Fibroblast of the conjunctiva (primary cell): ENCODE measurements around the gene LPIN2.
"Not testable (repeated sequence)": the region's sequence is repeated elsewhere in the genome, so short reads cannot be mapped to it uniquely, and the experiment has no call there.

ENCODE experiments used
- DNase-seq: peaks from one replicate; pipeline ENCODE4 v3.0.0-alpha.2; 2010; ENCODE audit warnings: low read depth

LPIN2 gene, protein sequence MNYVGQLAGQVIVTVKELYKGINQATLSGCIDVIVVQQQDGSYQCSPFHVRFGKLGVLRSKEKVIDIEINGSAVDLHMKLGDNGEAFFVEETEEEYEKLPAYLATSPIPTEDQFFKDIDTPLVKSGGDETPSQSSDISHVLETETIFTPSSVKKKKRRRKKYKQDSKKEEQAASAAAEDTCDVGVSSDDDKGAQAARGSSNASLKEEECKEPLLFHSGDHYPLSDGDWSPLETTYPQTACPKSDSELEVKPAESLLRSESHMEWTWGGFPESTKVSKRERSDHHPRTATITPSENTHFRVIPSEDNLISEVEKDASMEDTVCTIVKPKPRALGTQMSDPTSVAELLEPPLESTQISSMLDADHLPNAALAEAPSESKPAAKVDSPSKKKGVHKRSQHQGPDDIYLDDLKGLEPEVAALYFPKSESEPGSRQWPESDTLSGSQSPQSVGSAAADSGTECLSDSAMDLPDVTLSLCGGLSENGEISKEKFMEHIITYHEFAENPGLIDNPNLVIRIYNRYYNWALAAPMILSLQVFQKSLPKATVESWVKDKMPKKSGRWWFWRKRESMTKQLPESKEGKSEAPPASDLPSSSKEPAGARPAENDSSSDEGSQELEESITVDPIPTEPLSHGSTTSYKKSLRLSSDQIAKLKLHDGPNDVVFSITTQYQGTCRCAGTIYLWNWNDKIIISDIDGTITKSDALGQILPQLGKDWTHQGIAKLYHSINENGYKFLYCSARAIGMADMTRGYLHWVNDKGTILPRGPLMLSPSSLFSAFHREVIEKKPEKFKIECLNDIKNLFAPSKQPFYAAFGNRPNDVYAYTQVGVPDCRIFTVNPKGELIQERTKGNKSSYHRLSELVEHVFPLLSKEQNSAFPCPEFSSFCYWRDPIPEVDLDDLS

DNA sequence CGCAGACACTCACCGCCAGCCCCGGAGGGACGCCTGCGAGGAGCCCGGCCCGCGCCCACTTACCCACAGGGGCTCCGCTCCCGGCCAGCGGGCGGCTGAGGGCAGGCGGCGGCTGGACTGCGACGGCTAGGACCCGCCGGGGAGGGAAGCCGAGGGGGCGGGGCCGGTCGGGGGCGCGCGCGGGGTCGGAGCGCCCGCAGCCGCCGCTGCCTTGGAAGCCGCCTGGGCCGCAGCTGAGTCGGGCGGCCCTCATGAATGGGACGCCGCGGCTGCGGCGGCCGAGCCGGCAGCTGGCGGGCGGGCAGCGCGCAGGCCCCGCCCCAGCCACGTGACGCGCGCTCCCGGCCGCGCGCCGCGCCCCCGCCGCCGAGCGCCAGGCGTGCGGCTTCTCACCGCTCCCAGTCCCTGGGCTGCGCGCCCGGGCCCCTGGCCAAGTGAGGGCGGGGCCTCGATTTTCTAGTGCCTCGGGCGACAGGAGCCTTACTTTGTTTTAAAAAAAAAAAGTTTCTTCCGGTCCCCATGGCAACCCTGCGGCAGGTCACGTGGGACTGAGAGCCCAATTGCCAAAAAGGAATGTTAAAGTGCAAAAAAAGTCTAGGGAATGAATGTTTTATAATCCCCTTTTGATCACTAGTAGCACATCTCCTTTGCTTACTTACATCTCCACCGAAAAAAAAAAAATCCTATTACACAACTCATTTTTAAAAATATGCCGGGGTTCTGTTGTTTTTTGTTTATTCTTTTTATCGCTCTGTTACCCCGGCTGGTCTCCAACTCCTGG lies at the start of gene LPIN2:
Gene LPIN2, minus strand, starts transcription at position 121 of the 781 bp plus-strand sequence. CDS start 52,304 bp downstream, outside the sequence.
- peak; percentile 96 for DNase-seq

DNA sequence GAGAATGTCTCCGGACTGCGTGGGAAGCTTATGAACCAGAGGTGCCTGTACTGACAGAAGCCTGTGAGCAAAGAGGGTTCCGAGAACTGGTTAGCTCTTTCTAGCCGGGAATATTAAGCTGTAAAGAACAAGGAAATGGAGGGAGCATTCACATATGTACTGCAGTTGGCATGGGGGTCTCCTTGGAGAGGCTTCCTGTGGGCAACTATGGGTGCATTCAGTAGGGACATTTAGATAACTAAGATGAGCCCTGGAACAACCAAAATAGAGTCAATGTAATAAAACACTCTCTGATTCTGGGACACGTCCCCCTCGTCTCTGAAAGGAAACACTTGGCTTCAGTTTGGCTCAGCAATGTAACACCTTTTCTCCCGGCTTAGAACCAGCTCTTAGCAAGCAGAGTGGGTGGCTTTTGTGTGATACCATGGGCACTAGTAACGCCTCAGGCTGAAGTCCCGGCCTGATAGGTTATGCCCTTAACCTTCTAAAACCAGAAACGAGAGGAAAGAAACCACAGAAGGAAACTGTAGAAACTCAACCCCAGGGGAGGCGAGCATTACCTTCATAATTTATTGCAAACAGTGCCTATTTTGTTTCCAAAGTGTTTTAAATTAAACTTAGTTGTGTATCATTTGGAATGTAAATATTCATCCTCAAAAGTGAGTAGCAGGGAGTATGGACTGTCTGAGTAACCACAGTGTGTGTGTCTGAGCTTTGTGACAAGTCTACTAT lies 48.8 kb upstream of the LPIN2 start:
- no peak for DNase-seq

DNA sequence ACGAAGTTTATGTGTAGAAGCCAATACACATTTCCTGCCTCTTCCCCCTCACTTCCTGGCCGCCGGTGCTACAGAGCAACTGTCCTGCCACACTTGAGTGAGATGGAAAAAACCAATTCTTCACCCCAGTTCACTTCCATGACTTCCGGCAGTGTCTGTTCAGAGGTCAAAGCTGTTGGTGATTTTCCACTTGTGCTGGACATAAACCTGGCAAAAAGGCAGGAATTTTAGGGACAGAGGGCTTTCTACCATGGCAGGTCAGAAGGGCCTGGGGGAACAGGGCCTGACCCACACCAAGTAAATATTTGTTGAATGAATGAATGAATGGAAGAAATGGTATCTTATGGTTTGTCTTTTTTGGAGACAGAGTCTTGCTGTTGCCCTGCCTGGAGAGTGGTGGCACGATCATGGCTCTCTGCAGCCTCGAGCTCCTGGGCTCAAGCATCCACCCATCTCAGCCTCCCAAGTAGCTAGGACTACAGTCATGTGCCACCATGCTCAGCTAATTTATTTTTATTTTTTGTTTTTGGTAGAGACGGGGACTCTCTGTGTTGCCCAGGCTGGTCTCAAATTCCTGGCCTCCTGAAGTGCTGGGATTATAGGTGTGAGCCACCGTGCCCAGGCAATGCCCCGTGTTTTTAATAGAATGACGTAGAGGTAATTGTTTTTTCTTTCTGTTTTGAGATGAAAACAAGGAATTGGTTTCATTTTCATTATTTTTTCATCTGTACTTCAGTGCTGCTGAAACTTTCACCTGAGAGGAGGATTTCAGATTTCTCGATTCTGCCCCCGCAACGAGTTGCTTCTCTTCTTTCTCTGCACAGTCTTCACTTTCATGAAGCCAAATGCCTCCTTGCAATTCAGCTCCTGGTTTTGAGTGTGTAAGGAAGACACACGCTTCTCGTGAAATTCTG lies 48.0 kb upstream of the LPIN2 start:
- DNase-seq: no peak

DNA sequence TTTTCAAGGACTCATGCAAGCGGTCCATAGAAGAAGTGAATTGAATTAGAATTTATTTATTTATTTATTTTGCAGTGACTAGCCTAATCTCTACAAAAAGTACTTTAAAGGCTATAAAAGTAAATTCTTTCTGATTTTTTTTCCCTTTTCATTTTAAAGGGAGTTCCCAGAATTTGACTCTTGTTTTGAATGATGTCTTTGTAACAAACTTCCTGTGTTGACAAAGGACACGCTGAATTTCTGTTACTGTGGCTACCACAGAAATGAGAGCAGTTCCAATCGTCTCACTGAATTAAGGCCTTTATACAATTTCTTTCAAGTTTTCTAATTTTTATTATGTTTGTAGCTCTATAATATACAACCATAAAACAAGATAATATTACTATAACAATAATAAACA lies 46.3 kb upstream of the LPIN2 start:
- no peak for DNase-seq

DNA sequence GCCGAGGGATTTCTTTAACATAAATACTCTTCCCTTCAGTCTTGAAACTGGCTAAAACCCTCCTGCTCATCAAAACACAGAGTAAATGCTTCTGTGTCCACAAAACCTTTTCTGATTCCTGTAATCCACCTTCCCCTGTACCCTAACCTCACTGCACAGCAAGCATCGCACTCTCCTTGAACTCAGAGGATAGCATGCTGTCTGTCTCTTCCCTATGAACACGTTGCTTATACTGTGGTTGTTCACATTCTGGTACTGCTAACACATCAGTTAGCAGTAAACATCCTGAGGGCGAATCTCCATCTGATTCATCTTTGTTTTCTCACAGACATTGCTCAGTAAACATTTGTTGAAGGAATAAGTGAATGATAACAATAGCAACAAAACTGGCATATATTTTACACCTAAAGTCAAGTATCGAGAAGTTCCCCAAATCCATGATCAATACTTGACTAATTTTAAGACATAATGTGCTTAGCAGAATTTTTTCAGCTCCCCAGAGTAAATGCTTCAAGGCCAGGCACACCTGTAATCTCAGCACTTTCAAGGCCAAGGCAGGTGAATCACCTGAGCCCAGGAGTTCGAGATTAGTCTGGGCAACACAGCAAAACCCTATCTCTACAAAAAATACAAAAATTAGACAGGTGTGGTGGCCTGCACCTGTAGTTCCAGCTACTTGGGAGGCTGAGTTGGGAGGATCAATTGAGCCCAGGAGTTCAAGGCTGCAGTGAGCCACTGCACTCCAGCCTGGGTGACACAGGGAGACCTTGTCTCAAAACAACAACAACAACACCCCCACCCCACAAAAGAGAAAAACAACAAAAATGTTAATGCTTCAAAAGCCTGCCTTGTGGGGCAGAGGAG lies 45.6 kb upstream of the LPIN2 start:
- DNase-seq: no peak

DNA sequence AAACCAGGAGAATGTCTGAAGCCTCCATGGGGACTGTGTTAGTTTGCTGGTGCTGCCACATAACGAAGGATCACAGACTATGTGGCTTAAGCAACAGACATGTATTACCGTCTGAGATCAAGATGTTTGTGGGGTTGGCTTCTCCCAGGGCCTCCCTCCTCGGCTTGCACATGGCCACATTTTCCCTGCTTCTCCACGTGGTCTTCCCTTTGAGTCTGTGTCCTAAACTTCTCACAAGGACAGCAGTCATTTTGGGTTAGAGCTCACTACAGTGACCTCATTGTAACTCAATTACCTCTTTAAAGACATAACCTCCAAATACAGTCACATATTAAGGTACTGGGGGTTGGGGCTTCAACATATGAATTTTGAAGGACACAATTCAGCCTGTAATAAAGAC lies 44.6 kb upstream of the LPIN2 start:
- no peak for DNase-seq

DNA sequence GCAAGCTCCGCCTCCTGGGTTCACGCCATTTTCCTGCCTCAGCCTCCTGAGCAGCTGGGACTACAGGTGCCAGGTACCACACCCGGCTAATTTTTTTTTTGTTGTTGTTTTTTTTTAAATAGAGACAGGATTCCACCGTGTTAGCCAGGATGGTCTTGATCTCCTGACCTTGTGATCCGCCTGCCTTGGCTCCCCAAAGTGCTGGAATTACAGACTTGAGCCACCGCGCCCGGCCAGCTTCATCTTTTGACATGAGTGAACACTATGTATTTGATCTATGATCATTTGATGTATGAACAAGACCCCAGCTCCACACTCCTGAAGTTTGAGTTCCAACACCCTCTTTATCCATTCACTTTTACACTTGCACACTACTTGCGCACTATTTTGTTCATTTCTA lies 43.4 kb upstream of the LPIN2 start:
- DNase-seq: no peak

DNA sequence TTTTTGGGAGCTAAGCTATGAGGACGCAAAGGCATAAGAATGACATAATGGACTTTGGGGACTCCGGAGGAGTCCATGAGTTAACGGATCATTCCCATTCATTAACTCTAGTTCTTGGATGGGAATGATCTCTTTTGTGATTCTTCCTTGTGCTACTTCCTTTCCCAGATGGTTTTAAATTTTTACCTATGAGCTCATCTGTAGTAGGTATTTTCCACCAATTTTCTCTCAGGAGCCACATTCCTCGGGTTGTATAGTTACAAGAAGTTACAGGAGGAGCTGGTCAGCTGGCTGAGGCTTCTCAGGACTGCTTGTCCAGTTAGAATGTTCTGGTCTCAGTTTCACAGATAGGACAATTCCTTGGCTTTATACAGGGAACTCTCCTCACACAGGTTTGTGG lies 42.9 kb upstream of the LPIN2 start:
- no peak for DNase-seq

DNA sequence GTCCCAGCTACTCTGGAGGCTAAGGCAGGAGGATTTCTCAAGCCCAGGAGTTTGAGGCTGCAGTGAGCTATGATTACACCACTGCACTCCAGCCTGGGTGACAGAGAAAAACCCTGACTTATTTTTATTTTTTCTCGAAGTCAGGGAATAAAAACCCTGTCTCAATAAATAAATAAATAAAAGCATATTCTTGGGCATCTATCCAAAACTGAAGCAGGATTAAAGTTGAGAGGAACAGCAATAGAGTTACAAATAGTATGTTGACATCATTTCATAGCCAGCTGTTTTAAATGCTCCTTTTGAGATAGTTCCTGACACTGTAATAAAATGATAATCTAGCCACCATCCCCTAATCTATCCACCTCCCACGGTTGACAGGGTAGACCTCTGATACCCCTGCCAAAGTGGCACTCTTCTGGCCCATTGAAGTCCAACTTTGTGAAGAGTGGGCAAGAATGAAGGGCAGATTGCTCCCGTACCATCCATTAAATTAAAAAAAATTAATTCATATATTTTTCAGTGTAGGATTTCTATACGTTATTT lies 42.3 kb upstream of the LPIN2 start:
- no peak for DNase-seq

DNA sequence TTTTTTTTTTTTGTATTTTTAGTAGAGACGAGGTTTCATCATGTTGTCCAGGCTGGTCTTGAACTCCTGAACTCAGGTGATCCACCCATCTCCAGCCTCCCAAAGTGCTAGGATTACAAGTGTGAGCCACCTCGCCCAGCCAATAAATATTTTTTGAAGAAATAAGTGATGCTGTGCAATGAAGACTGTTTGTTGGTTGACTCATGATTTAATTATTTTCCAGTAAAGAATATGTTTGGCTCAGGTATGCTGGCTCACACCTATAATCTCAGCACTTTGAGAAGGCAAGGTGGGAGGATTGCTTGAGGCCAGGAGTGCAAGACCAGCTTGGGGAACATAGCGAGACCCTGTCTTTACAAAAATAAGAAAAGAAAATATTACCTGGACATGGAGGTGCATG lies 41.8 kb upstream of the LPIN2 start:
- DNase-seq: no peak

DNA sequence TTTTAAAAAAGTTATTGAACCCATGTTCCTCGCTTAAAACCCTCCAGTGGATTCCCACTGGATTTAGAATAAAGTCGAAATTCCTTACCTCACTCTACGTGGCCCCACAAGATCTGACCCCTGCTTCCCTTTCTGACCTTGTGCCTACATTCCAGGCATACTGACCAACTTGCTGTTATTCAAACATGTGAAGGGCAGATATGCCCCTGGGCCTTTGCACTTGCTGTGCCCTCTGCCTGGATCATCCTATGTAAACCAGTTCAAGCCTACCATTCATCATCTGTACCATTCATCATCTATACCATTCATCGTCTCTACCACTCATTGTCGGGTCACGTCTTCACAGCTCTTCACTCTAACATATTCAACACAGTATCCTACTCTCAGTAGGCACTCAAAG lies 41.3 kb upstream of the LPIN2 start:
- DNase-seq: no peak

DNA sequence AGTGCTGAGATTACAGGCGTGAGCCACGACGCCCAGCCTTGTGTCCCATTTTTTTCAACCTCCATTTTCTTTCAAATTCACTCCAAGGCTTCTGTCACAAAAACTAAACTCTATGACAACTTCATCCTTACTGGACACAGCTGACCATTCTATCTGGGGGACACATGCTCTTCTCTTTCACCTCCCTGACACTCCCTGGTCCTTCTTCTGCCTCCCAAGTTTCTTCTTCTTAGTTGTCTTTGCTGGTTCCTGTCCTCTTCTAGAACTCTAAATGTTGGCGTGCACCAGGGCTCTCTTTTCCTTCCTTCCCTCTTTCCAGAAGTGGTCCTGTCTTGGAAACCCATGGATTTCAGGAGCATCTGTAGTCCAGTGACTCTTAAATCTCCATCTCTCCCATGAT lies 40.1 kb upstream of the LPIN2 start:
- DNase-seq: no peak

DNA sequence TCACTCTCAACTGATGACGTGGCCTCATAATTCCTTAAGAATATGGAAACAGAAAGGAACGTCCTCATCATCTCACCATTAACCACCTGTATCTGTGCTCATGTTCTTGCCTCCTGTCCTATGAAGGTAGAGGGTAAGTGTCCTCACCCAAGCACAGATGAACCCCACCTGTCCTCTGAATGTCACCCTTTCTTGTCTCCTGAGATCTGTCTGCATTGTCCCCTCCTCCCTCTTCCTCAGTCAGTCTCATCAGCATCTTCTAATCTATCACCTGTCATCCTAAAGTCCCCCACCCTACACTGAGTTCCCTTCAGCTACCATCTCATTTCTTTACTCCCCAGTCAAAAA lies 39.4 kb upstream of the LPIN2 start:
- DNase-seq: no peak

DNA sequence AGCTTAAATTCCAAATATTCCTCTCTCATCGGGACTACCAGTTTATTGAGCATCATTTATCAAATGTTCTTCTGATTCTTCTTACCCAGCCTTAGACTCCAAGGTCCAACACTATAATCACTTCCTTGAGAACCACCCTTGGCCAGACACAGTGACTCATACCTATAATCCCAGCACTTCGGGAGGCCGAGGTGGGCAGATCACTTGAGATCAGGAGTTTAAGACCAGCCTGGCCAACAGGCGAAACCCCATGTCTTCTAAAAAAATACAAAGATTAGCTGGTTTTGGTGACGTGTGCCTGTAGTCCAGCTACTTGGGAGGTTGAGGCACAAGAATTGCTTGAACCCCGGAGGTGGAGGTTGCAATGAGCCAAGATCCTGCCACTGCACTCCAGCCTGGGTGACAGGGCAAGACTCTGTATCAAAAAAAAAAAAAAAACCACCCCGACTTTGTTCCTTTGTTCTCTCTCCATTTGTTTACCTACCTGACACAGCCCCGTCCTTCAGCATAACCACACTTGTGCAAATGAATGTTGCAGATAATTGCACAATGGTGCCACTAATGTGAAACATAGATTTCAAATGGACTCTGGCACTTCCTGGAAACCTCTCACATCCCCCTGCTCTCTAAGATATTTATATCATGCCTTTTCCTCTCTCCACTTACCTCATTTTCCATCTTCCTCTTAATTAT lies 38.9 kb upstream of the LPIN2 start:
- no peak for DNase-seq

DNA sequence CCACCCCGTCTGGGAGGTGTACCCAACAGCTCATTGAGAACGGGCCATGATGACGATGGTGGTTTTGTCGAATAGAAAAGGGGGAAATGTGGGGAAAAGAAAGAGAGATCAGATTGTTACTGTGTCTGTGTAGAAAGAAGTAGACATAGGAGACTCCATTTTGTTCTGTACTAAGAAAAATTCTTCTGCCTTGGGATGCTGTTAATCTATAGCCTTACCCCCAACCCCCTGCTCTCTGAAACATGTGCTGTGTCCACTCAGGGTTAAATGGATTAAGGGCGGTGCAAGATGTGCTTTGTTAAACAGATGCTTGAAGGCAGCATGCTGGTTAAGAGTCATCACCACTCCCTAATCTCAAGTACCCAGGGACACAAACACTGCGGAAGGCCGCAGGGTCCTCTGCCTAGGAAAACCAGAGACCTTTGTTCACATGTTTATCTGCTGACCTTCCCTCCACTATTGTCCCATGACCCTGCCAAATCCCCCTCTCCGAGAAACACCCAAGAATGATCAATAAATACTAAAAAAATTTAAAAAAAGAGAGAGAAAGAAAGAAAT lies 37.0 kb upstream of the LPIN2 start:
- not testable (repeated sequence) for DNase-seq

DNA sequence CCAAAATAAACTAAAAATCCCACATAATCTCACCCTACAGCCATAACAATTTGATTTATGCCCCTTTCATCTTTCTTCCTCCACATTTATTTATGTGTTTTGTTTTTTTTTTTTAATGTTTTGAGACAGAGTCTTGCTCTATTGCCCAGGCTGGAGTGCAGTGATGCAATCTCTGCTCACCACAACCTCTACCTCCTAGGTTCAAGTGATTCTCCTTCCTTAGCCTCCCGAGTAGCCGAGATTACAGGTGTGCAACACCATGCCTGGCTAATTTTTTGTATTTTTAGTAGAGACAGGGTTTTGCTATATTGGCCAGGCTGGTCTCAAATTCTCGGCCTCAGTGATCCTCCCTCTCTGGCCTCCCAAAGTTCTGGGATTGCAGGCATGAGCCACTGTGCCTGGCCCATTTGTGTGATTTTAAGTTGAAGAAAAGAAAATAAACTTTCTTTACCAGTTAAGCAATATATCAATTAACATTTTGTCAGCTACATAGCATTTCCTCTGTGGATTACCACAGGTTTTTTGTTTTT lies 35.9 kb upstream of the LPIN2 start:
- no peak for DNase-seq

DNA sequence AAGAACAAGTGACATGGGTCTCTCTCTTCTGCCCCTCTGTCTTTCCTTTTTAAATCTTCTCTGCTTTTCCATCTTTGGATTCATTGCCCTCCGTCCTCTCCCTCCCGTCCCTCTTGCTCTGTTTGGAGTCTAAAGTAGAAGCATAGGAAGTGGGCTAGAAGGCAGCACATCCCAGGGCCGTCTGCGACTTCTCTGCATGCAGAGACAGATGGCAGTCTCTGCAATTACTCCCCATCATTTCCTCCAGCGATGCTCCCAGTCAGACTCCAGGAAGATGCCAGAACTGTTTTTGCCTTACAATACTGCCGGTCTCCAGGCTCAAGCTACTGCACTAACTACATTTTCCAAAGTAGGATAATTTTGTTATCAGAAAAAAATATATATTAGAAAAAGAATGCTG lies 35.2 kb upstream of the LPIN2 start:
- DNase-seq: no peak

DNA sequence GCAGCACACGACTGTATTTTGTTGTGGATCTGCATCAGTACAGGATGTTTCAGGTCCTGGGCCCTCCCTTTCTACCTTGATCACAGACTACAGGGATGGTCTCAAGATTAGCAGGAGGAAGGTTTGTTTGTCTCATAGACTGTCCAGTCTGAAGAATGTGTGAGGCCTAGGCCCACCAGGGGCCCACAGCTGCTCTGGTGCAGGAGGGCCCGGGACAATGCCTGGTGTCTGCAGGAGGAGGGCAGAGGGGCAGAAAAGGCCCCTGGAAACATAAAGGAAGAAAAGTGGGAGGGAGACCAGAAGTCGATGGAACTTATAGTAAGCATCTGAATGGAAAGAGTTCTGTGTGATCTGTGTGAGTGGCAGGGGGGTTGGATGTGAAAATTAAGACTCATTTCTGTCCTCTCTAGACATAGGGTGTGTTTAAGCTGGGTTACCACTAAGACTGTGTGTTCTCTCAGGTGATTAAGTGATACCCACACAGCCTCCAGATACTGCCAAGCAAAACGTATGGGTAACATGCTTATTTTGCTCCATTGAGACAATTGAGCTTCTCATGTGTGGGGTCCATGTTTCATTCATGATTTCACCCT lies 33.4 kb upstream of the LPIN2 start:
- DNase-seq: no peak
